ENCODE measurements around the gene C17orf75.

C17orf75 gene

GRCh38 chr17:32335687-32336086 is 6.3 kb downstream of the C17orf75 start:
- peaks cover under 1% of the 10 kb centered on the region for H3K4me1 ChIP-seq (ENCODE audit: insufficient read depth, low read length, severe bottlenecking)
- no peaks in the 10 kb centered on the region for H3K9me2 ChIP-seq (ENCODE audit: low read depth, low read length)
- H3K27ac ChIP-seq (ENCODE audit: low read depth, low read length, poor library complexity, severe bottlenecking), result no peak overlapping the region
- H3K36me3 ChIP-seq (ENCODE audit: insufficient read depth, low read length), result peaks cover 68% of the 10 kb centered on the region
- H3K4me3 ChIP-seq (ENCODE audit: low read depth, low read length, poor library complexity, severe bottlenecking), result no peak overlapping the region
- H3K4me2 ChIP-seq (ENCODE audit: low read length), result no peak overlapping the region
- no peaks in the 10 kb centered on the region for H4K20me1 ChIP-seq (ENCODE audit: insufficient read depth, low read length)
- H3K9ac ChIP-seq (ENCODE audit: low read length), result no peak overlapping the region
- H3K79me2 ChIP-seq (ENCODE audit: insufficient read depth, low read length), result no peaks in the 10 kb centered on the region
- no peak overlapping the region for H2AFZ ChIP-seq (ENCODE audit: low read length)
- H3K9me3 ChIP-seq (ENCODE audit: low read length), result no peaks in the 10 kb centered on the region
- TF ChIP-seq EZH2 (IDR thresholded peaks at IDR 0.05; ENCODE audit: borderline replicate concordance, low read length), result no peak
- no peak for TF ChIP-seq CTCF (IDR thresholded peaks at IDR 0.05; ENCODE audit: low read length)
- no peaks in the 10 kb centered on the region for H3K27me3 ChIP-seq (ENCODE audit: insufficient read depth, low read length)
- no peaks in the 10 kb centered on the region for H3F3A ChIP-seq (ENCODE audit: insufficient read depth, low read length)

DNA sequence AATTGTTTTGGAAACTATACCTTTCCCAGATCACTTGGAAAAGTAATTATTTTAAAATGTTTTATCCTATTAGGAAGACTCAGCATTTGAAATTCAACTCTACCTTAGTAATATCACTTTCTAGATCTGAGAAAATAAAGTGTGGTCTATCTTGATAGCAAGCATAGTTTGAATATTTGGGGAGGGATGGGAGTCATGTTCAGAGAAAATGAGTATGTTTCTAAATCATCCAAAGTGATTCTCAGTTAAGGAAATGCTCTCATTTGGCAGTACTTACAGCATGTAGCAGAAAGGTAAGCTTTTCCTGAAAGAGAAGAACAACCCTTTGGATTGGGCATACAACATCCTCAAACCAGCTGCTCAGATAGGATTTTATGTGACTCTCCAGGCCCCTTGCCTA is 6.9 kb downstream of the C17orf75 start:
- Histone ChIP-seq H3F3A (ENCODE audit: insufficient read depth, low read length) (no peaks in the 10 kb centered on the region), H3K36me3 (ENCODE audit: insufficient read depth, low read length) (peaks cover 71% of the 10 kb centered on the region), H3K27me3 (ENCODE audit: insufficient read depth, low read length) (no peaks in the 10 kb centered on the region), H3K9ac (ENCODE audit: low read length) (no peak overlapping the region), H3K4me1 (ENCODE audit: insufficient read depth, low read length, severe bottlenecking) (no peaks in the 10 kb centered on the region), H3K9me3 (ENCODE audit: low read length) (no peaks in the 10 kb centered on the region), H3K79me2 (ENCODE audit: insufficient read depth, low read length) (no peaks in the 10 kb centered on the region), H2AFZ (ENCODE audit: low read length) (no peak overlapping the region), H3K4me3 (ENCODE audit: low read depth, low read length, poor library complexity, severe bottlenecking) (no peak overlapping the region), H3K4me2 (ENCODE audit: low read length) (no peak overlapping the region), H4K20me1 (ENCODE audit: insufficient read depth, low read length) (no peaks in the 10 kb centered on the region), H3K27ac (ENCODE audit: low read depth, low read length, poor library complexity, severe bottlenecking) (no peak overlapping the region), H3K9me2 (ENCODE audit: low read depth, low read length) (no peaks in the 10 kb centered on the region)
- TF ChIP-seq CTCF (IDR thresholded peaks at IDR 0.05; ENCODE audit: low read length) (no peak), EZH2 (IDR thresholded peaks at IDR 0.05; ENCODE audit: borderline replicate concordance, low read length) (no peak)

GRCh38 chr17:32333187-32333586 is 8.8 kb downstream of the C17orf75 start:
- no peaks in the 10 kb centered on the region for H3K9me3 ChIP-seq (ENCODE audit: low read length)
- H3K9ac ChIP-seq (ENCODE audit: low read length), result no peak overlapping the region
- H3K4me3 ChIP-seq (ENCODE audit: low read depth, low read length, poor library complexity, severe bottlenecking), result no peak overlapping the region
- no peaks in the 10 kb centered on the region for H4K20me1 ChIP-seq (ENCODE audit: insufficient read depth, low read length)
- no peaks in the 10 kb centered on the region for H3K27me3 ChIP-seq (ENCODE audit: insufficient read depth, low read length)
- TF ChIP-seq EZH2 (IDR thresholded peaks at IDR 0.05; ENCODE audit: borderline replicate concordance, low read length) (no peak), CTCF (IDR thresholded peaks at IDR 0.05; ENCODE audit: low read length) (no peak)
- peaks cover 61% of the 10 kb centered on the region for H3K36me3 ChIP-seq (ENCODE audit: insufficient read depth, low read length)
- H3F3A ChIP-seq (ENCODE audit: insufficient read depth, low read length), result no peaks in the 10 kb centered on the region
- peaks cover 8% of the 10 kb centered on the region for H3K4me1 ChIP-seq (ENCODE audit: insufficient read depth, low read length, severe bottlenecking)
- H3K4me2 ChIP-seq (ENCODE audit: low read length), result no peak overlapping the region
- H3K27ac ChIP-seq (ENCODE audit: low read depth, low read length, poor library complexity, severe bottlenecking), result no peak overlapping the region
- no peaks in the 10 kb centered on the region for H3K79me2 ChIP-seq (ENCODE audit: insufficient read depth, low read length)
- H3K9me2 ChIP-seq (ENCODE audit: low read depth, low read length), result no peaks in the 10 kb centered on the region
- no peak overlapping the region for H2AFZ ChIP-seq (ENCODE audit: low read length)
